Right atrium auricular region (tissue), 2 donors: Measurements from ENCODE around the gene MIGA1. TPM values are rescaled to one million over a fixed set of nuclear protein-coding genes. Genes with fewer than 3 reads are reported as not detected.

Experiments
- DNase-seq: peaks from one replicate; pipeline ENCODE4 v3.0.0-alpha.2; 2019; ENCODE audit warnings: low spot score
- H3K27ac ChIP-seq, 2 donors: fragments of 200-600 bp; sonication (generic); 1 replicate in 1 of 2; 2 replicates in 1 of 2; pipeline ENCODE4 v1.5.1; 2016 to 2019
- H3K27me3 ChIP-seq, 2 donors: fragments of 200-600 bp; sonication (generic); one replicate each; pipeline versions ENCODE4 v1.5.1 to v1.6.0; 2017 to 2019
- H3K36me3 ChIP-seq: fragments of 200-600 bp; sonication (generic); one replicate; pipeline ENCODE4 v1.5.1; 2016
- H3K4me1 ChIP-seq, 2 donors: fragments of 200-600 bp; sonication (generic); one replicate each; pipeline versions ENCODE4 v1.5.1 to v1.6.0; 2017 to 2019
- H3K4me3 ChIP-seq, 2 donors: fragments of 200-600 bp; sonication (generic); 1 replicate in 1 of 2; 2 replicates in 1 of 2; pipeline ENCODE4 v1.5.1; 2017 to 2019; ENCODE audit warnings: mild to moderate bottlenecking in 1 of 2, moderate library complexity in 1 of 2
- H3K9me3 ChIP-seq, 2 donors: fragments of 200-600 bp; sonication (generic); one replicate each; pipeline ENCODE4 v1.5.1; 2019
- CTCF ChIP-seq, 2 donors: fragments of 200-600 bp; sonication (generic); IDR thresholded peaks; one replicate each; pipeline ENCODE4 v1.5.1; 2019; ENCODE audit warnings: antibody characterized with exemption in 2 of 2
- total RNA-seq, 2 donors: library from RNA; depleted of rRNA; stranded (reverse); fragments of >200 nt; gene quantifications; one replicate each; pipeline ENCODE4 v1.1.0, GENCODE V29; 2016

MIGA1 gene
- 10 to 100 TPM in 1 of 2 donors, 1 to 10 TPM in 1; 8.5 to 10.1 TPM for total RNA-seq

DNA sequence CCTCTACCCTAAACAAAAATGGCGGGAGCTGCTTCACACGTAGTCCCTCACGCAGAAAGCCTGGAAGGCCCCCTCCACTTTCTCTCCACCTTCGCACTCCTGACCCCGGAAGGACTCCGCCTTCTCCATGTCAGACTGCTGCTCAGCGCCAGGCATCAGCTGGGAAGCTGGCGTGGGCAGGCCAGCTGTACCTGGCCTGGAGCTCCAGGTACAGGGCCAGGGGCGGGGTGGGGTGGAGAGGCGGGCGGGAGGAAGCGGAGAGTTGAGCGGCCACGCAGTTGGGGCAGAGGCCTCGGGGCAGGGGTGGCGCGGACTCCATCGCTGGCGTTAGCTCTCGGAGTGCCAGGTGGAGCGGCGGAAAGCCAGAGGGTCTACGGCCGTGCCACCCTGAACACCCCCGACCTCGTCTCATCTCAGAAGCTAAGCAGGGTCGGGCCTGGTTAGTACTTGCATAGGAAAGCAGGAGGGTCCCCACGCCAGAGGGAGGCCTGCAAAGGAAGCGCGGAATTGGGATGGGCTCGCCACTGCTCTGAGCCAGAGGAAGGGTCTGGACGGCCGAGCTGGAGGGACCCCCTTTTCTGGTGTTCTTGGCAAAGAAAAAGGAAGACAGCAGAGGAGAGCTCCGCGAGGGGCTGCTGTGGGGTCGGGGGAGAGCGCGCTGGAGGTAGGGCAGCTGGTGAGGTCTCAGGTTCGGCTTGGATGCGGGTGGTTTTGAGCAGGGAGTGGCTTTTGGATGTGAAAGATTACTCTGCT is at the start of gene MIGA1:
Gene MIGA1, plus strand, starts transcription at position 121 of the 753 bp plus-strand sequence. CDS start 3,604 bp downstream, outside the sequence.
- Histone ChIP-seq H3K36me3 (peaks cover 7% of the 10 kb centered on the region), H3K27me3 (no peaks in the 10 kb centered on the region), H3K4me3 (peak within 1 kb of the TSS; percentile 85 to 91), H3K27ac (peak within 1 kb of the TSS; percentile 72 to 84), H3K4me1 (peaks cover 0 to 16% of the 10 kb centered on the region in 2 donors), H3K9me3 (no peaks in the 10 kb centered on the region)
- DNase-seq: peak; percentile 86
- no peak for TF ChIP-seq CTCF (IDR thresholded peaks at IDR 0.05)

DNA sequence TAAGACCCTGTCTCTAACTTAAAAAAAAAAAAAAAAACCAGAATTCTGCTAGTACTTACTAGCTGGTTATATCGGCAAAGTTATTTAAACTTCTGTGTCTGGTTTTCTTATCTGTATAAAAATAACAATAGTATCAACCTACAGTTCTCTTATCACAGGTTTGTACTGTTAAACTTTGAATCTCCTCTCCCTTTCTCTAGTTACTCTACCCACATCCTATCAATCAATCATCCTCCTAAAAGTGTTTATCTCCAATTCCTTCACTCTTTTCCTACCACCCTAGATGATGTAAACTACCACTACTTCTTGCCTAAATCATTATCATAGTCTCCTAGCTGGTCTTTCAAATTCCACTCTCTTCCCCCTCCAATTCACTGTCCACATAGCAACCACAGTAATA is 47.4 kb upstream of the MIGA1 start:
- no peak for TF ChIP-seq CTCF (IDR thresholded peaks at IDR 0.05)

DNA sequence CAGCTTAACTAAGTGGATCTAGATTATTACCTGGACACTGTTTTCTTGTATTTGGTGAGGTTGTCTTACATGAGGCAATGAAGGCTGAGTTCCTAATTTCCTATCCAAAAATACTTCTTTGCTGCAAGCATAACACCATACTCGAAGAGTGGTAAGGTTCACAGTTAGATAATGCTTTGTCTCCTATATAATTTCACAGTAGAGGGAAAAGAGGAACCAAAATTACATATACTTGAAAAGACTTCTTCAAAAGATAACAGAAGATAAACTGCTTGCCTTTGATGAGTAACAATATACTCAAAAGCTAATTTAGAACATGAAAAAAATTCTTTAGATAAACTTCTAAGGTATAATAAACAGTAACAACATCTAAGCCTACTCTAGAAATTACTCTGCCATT is 40.2 kb upstream of the MIGA1 start:
- no peak overlapping the region for H3K27ac ChIP-seq
- no peak for DNase-seq
- TF ChIP-seq CTCF (IDR thresholded peaks at IDR 0.05): no peak
- H3K36me3 ChIP-seq: peaks cover 19% of the 10 kb centered on the region
- H3K4me3 ChIP-seq: no peak overlapping the region
- no peaks in the 10 kb centered on the region for H3K9me3 ChIP-seq
- peaks cover 0 to 9% of the 10 kb centered on the region in 2 donors for H3K4me1 ChIP-seq
- no peaks in the 10 kb centered on the region for H3K27me3 ChIP-seq

More for the DNA sequence above, 47.4 kb upstream of the MIGA1 start:
- Histone ChIP-seq H3K36me3 (peaks cover 21% of the 10 kb centered on the region), H3K4me3 (no peak overlapping the region), H3K9me3 (no peaks in the 10 kb centered on the region), H3K4me1 (no peaks in the 10 kb centered on the region), H3K27ac (no peak overlapping the region), H3K27me3 (no peaks in the 10 kb centered on the region)
- no peak for DNase-seq

- H3K9me3 ChIP-seq: no peaks in the 10 kb centered on the region
- H3K27ac ChIP-seq: no peak overlapping the region
- H3K27me3 ChIP-seq: no peaks in the 10 kb centered on the region
- no peak for TF ChIP-seq CTCF (IDR thresholded peaks at IDR 0.05)
- DNase-seq: no peak
- peaks cover 19% of the 10 kb centered on the region for H3K36me3 ChIP-seq
- peaks cover 0 to 9% of the 10 kb centered on the region in 2 donors for H3K4me1 ChIP-seq
- H3K4me3 ChIP-seq: no peak overlapping the region
Measured at GRCh38 chr1:77741316-77741715, 38.1 kb upstream of the MIGA1 start.

DNA sequence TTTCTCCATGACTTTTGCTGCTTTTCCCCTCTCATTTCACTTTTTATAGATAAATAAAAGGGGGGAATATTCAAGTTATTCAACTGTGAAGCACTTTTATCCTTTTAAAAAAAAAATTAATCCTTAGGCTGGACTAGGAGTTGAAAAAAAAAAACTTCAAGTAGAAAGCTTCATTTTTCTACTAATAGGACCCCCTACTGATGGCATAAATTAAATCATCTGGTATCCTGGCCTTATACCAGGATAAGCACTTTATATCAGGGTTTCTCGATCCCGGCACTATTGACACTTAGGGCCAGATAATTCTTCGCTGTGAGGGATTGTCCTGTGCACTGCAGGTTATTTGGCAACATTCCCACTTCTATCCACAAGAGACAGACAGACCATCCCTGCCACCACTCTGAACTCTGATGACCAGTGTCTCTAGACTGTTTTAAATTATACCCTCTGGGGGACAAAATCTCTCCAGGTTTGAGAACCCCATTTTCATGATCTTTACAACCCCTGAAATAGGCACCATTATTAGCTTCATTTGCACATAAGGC is 37.4 kb upstream of the MIGA1 start:
- no peak for TF ChIP-seq CTCF (IDR thresholded peaks at IDR 0.05)
- Histone ChIP-seq H3K4me3 (no peak overlapping the region), H3K9me3 (no peaks in the 10 kb centered on the region), H3K27ac (no peak overlapping the region), H3K27me3 (no peaks in the 10 kb centered on the region), H3K4me1 (peaks cover 0 to 9% of the 10 kb centered on the region in 2 donors), H3K36me3 (peaks cover 19% of the 10 kb centered on the region)
- DNase-seq: no peak
